GM12878 (cell line): ENCODE results near the gene E2F1. TPM values are rescaled to one million over a fixed set of nuclear protein-coding genes. Genes with fewer than 3 reads are reported as not detected.

ENCODE experiments used
- DPF2 ChIP-seq: fragments of 450-650 bp; IDR thresholded peaks from 2 replicates; pipeline ENCODE4 v1.6.1; 2017; ENCODE audit warnings: mild to moderate bottlenecking
- NR2C1 ChIP-seq: fragments of 450-650 bp; IDR thresholded peaks from 2 replicates; pipeline ENCODE4 v1.6.1; 2017; ENCODE audit warnings: antibody characterized with exemption, mild to moderate bottlenecking, moderate library complexity
- NR2C2 ChIP-seq: IDR thresholded peaks from 2 replicates; pipeline ENCODE4 v1.6.1; 2011; ENCODE audit warnings: borderline replicate concordance, low read depth; ENCODE audit not compliant: control insufficient read depth, insufficient read length
- PBX3 ChIP-seq: IDR thresholded peaks from 2 replicates; pipeline ENCODE4 v1.6.1; 2011; ENCODE audit warnings: mild to moderate bottlenecking, low read depth, low read length, moderate library complexity; ENCODE audit not compliant: insufficient replicate concordance
- SIX5 ChIP-seq: IDR thresholded peaks from 2 replicates; pipeline ENCODE4 v1.6.1; 2011; ENCODE audit warnings: mild to moderate bottlenecking, low read depth, low read length, moderate library complexity; ENCODE audit not compliant: severe bottlenecking
- SMAD5 ChIP-seq: IDR thresholded peaks from 2 replicates; pipeline ENCODE4 v1.6.1; 2016; ENCODE audit warnings: antibody characterized with exemption, low read depth
- SMC3 ChIP-seq: IDR thresholded peaks from 2 replicates; pipeline ENCODE4 v1.6.1; 2011; ENCODE audit warnings: low read length, improper control_type of control experiment, borderline replicate concordance
- ZNF687 ChIP-seq: fragments of 450-650 bp; IDR thresholded peaks from 2 replicates; pipeline ENCODE4 v1.6.1; 2017; ENCODE audit warnings: mild to moderate bottlenecking, moderate library complexity
- polyA plus RNA-seq, 11 experiments: library from polyadenylated mRNA; depleted of rRNA in 4 of 11; unstranded in 6 of 11; stranded (reverse) in 5 of 11; fragments of >200 nt; fragmentation: Nextera tagmentation in 4 of 11; fragmentation: Illumina TruSeq in 1 of 11; extraction: Ambion mirVana in 4 of 11; extraction: Trizol in 1 of 11; gene quantifications; 1 replicate in 1 of 11; 2 replicates in 10 of 11; pipeline versions ENCODE4 v1.2.1 to v1.2.3, GENCODE V29; 2011 to 2016; ENCODE audit warnings: inconsistent platforms in 2 of 11, missing spikeins in 2 of 11, low read depth in 1 of 11
- total RNA-seq, 4 experiments: library from RNA; depleted of rRNA in 3 of 4; stranded (reverse); fragments of >200 nt in 3 of 4; fragmentation: Illumina TruSeq in 1 of 4; extraction: Trizol in 1 of 4; gene quantifications; 2 replicates each; pipeline versions ENCODE4 v1.2.1 to v1.2.3, GENCODE V29; 2013 to 2021
- TF ChIP-seq, protein P1 (sequence below): IDR thresholded peaks from 2 replicates; pipeline ENCODE4 v1.6.1; 2011; ENCODE audit warnings: low read depth, low read length, improper control_type of control experiment, borderline replicate concordance
- TF ChIP-seq, protein P2 (sequence below): fragments of 150-350 bp; IDR thresholded peaks from 2 replicates; pipeline ENCODE4 v1.6.1; 2014; ENCODE audit warnings: mild to moderate bottlenecking, low read depth, low read length

Gene E2F1
- total and polyA plus RNA-seq, 10 of the 15 experiments (the other 5 are each of a cell fraction or from before 2014, with no cell fraction given): 0.29 to 50.2 (median 19.7) TPM

DNA sequence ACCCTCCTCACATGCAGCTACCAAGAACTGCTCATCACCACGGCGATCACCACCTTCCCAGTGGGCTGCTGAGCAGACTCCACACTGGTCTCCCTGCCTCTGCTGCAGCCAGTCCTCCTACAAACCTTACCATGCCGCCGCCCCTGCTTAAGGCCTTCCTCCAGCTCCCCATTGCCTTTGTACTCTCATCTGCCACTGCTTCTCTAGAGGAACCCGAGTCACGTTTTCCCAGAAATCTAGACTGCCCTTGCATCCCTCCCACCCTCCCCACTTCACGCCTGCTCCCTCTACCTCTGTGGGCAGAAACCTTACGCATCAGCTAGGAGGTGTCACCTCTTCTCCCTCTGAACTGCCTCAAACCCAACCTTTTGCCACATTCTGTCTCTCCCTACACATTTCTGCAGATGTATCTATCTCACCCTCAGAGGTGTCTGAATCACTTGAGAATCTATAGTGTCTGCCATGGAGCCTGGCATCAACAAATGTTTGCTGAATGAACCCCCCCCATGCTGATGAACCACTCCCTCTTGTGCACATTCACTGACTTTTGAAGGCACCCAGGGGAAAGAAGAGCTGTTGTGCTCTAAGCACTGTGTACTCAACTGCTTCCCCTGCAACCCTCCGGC is 4.3 kb downstream of the E2F1 start (continued):
- TF ChIP-seq ZNF687 (no peak), SMAD5 (no peak), SMC3 (no peak), DPF2 (no peak), NR2C2 (no peak), PBX3 (no peak), NR2C1 (no peak), SIX5 (no peak)
- TF ChIP-seq, protein P1, sequence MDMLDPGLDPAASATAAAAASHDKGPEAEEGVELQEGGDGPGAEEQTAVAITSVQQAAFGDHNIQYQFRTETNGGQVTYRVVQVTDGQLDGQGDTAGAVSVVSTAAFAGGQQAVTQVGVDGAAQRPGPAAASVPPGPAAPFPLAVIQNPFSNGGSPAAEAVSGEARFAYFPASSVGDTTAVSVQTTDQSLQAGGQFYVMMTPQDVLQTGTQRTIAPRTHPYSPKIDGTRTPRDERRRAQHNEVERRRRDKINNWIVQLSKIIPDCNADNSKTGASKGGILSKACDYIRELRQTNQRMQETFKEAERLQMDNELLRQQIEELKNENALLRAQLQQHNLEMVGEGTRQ: no peak
- TF ChIP-seq, protein P2, sequence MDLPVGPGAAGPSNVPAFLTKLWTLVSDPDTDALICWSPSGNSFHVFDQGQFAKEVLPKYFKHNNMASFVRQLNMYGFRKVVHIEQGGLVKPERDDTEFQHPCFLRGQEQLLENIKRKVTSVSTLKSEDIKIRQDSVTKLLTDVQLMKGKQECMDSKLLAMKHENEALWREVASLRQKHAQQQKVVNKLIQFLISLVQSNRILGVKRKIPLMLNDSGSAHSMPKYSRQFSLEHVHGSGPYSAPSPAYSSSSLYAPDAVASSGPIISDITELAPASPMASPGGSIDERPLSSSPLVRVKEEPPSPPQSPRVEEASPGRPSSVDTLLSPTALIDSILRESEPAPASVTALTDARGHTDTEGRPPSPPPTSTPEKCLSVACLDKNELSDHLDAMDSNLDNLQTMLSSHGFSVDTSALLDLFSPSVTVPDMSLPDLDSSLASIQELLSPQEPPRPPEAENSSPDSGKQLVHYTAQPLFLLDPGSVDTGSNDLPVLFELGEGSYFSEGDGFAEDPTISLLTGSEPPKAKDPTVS: no peak
